ENCODE measurements around the gene SLC37A3.

GRCh38 chr7:140390466-140391190 is 7.7 kb downstream of the SLC37A3 start:
- TF ChIP-seq CTCF (IDR thresholded peaks at IDR 0.05) = no peak
- TF ChIP-seq POLR2A (IDR thresholded peaks at IDR 0.05) = no peak
